Liver (tissue), 9 donors: ENCODE results near the gene GSTM3. TPM values are rescaled to one million over a fixed set of nuclear protein-coding genes. Genes with fewer than 3 reads are reported as not detected.

Experiments
- DNase-seq: peaks from one replicate; pipeline ENCODE4 v3.0.0-alpha.2; 2017; ENCODE audit warnings: low spot score
- H3K27ac ChIP-seq, 2 donors: one replicate each; pipeline ENCODE4 v1.7.0; 2013; ENCODE audit warnings: inconsistent platforms in 2 of 2, low read length in 2 of 2, control low read depth in 1 of 2, low read depth in 1 of 2, mild to moderate bottlenecking in 1 of 2
- H3K27me3 ChIP-seq, 4 donors: one replicate each; pipeline versions ENCODE4 v1.6.1 to v1.7.0; 2013; ENCODE audit warnings: low read length in 3 of 4, inconsistent platforms in 1 of 4, mild to moderate bottlenecking in 1 of 4, moderate library complexity in 1 of 4; ENCODE audit not compliant: control insufficient read depth in 4 of 4, insufficient read depth in 4 of 4
- H3K36me3 ChIP-seq, 4 donors: one replicate each; pipeline versions ENCODE4 v1.6.1 to v1.7.0; 2013; ENCODE audit warnings: low read length in 3 of 4, mild to moderate bottlenecking in 3 of 4, low read depth in 1 of 4, moderate library complexity in 1 of 4; ENCODE audit not compliant: control insufficient read depth in 4 of 4, insufficient read depth in 3 of 4
- H3K4me1 ChIP-seq, 4 donors: one replicate each; pipeline versions ENCODE4 v1.6.1 to v1.7.0; 2013; ENCODE audit warnings: low read length in 3 of 4, mild to moderate bottlenecking in 3 of 4, moderate library complexity in 1 of 4; ENCODE audit not compliant: control insufficient read depth in 4 of 4, insufficient read depth in 4 of 4
- H3K4me3 ChIP-seq, 3 donors: one replicate each; pipeline versions ENCODE4 v1.6.1 to v1.7.0; 2013; ENCODE audit warnings: low read length in 3 of 3, control low read depth in 1 of 3, low read depth in 1 of 3, mild to moderate bottlenecking in 1 of 3
- H3K9ac ChIP-seq, 2 donors: one replicate each; pipeline ENCODE4 v1.7.0; 2013; ENCODE audit warnings: low read length in 2 of 2, mild to moderate bottlenecking in 2 of 2, moderate library complexity in 2 of 2, control low read depth in 1 of 2, low read depth in 1 of 2
- H3K9me3 ChIP-seq, 4 donors: one replicate each; pipeline versions ENCODE4 v1.6.1 to v1.7.0; 2013; ENCODE audit warnings: low read length in 3 of 4; ENCODE audit not compliant: control insufficient read depth in 4 of 4
- ATF3 ChIP-seq: IDR thresholded peaks from 2 replicates; pipeline ENCODE4 v1.6.1; 2016; ENCODE audit warnings: antibody characterized with exemption
- EGR1 ChIP-seq, 2 donors: IDR thresholded peaks; 2 replicates each; pipeline ENCODE4 v1.6.1; 2016 to 2018; ENCODE audit warnings: antibody characterized with exemption in 2 of 2, low read depth in 2 of 2
- FOXA1 ChIP-seq: IDR thresholded peaks from 2 replicates; pipeline ENCODE4 v1.6.1; 2016; ENCODE audit warnings: antibody characterized with exemption
- FOXA2 ChIP-seq: IDR thresholded peaks from 2 replicates; pipeline ENCODE4 v1.6.1; 2016; ENCODE audit warnings: antibody characterized with exemption
- GABPA ChIP-seq, 2 donors: IDR thresholded peaks in 1 of 2; conservative IDR thresholded peaks in 1 of 2; 2 replicates each; pipeline ENCODE4 v1.6.1; 2016; ENCODE audit warnings: antibody characterized with exemption in 2 of 2, mild to moderate bottlenecking in 1 of 2, moderate library complexity in 1 of 2
- HNF4A ChIP-seq, 2 donors: conservative IDR thresholded peaks; 2 replicates each; pipeline ENCODE4 v1.6.1; 2016; ENCODE audit warnings: antibody characterized with exemption in 2 of 2, mild to moderate bottlenecking in 2 of 2
- HNF4G ChIP-seq: IDR thresholded peaks from 2 replicates; pipeline ENCODE4 v1.6.1; 2016; ENCODE audit warnings: antibody characterized with exemption
- JUND ChIP-seq, 2 donors: IDR thresholded peaks; 2 replicates each; pipeline ENCODE4 v1.6.1; 2016; ENCODE audit warnings: antibody characterized with exemption in 2 of 2
- NR2F2 ChIP-seq: IDR thresholded peaks from 2 replicates; pipeline ENCODE4 v1.6.1; 2016; ENCODE audit warnings: antibody characterized with exemption
- RAD21 ChIP-seq, 2 donors: IDR thresholded peaks; 2 replicates each; pipeline ENCODE4 v1.6.1; 2016; ENCODE audit warnings: antibody characterized with exemption in 2 of 2, mild to moderate bottlenecking in 2 of 2
- RXRA ChIP-seq, 2 donors: IDR thresholded peaks; 2 replicates each; pipeline ENCODE4 v1.6.1; 2017 to 2018; ENCODE audit warnings: antibody characterized with exemption in 2 of 2, mild to moderate bottlenecking in 1 of 2
- SP1 ChIP-seq: IDR thresholded peaks from 2 replicates; pipeline ENCODE4 v1.6.1; 2018; ENCODE audit warnings: antibody characterized with exemption, mild to moderate bottlenecking
- TAF1 ChIP-seq: conservative IDR thresholded peaks from 2 replicates; pipeline ENCODE4 v1.6.1; 2016; ENCODE audit warnings: antibody characterized with exemption, mild to moderate bottlenecking
- YY1 ChIP-seq: IDR thresholded peaks from 2 replicates; pipeline ENCODE4 v1.6.1; 2016; ENCODE audit warnings: antibody characterized with exemption, mild to moderate bottlenecking
- ZBTB33 ChIP-seq: IDR thresholded peaks from 2 replicates; pipeline ENCODE4 v1.6.1; 2016; ENCODE audit warnings: antibody characterized with exemption
- WGBS: extraction: QIAGEN DNeasy Blood & Tissue Kit; methylation state at CpG from one replicate; pipeline ENCODE4 v1.1.7; 2013; 5-methylcytosine and 5-hydroxymethylcytosine counted together
- polyA plus RNA-seq, 2 donors: library from polyadenylated mRNA; stranded (reverse) in 1 of 2; unstranded in 1 of 2; fragments of 200-250 nt in 1 of 2; fragments of >200 nt in 1 of 2; fragmentation: Nextera tagmentation in 1 of 2; extraction: Ambion mirVana in 1 of 2; gene quantifications; one replicate each; pipeline versions ENCODE4 v1.2.1 to v1.2.3, GENCODE V29; 2013 to 2015
- total RNA-seq, 2 donors: library from RNA; depleted of rRNA; stranded (reverse); fragments of >200 nt; gene quantifications; one replicate each; pipeline ENCODE4 v1.2.3, GENCODE V29; 2014
- TF ChIP-seq, protein P1 (sequence below): IDR thresholded peaks from 2 replicates; pipeline ENCODE4 v1.6.1; 2016; ENCODE audit warnings: antibody characterized with exemption
- TF ChIP-seq, protein P2 (sequence below): fragments of 150-350 bp; IDR thresholded peaks from 2 replicates; pipeline ENCODE4 v1.5.1; 2017; ENCODE audit warnings: improper control_type of control experiment, low read depth, low read length; ENCODE audit not compliant: missing input control
- donor health status: healthy.
- donor health status: healthy.
- donor health status: healthy.
- donor health status: healthy.
- donor health status: healthy.

Gene GSTM3
- total and polyA plus RNA-seq, 4 donors: 6.9 to 51.5 (median 34.9) TPM

GRCh38 chr1:109787211-109787844, 46.5 kb upstream of the GSTM3 start:
- no peak for DNase-seq
- TF ChIP-seq JUND (IDR thresholded peaks at IDR 0.05) (no peak), SP1 (no peak), HNF4A (conservative IDR thresholded peaks at IDR 0.05) (no peak), ZBTB33 (no peak), ATF3 (no peak), TAF1 (no peak), EGR1 (IDR thresholded peaks at IDR 0.05; ENCODE audit: low read depth in 2 of 2) (no peak), YY1 (no peak), NR2F2 (no peak), RAD21 (IDR thresholded peaks at IDR 0.05) (no peak), FOXA1 (no peak), GABPA (IDR thresholded peaks at IDR 0.05 in 1 of 2, conservative IDR thresholded peaks at IDR 0.05 in 1 of 2) (no peak), HNF4G (no peak)
- TF ChIP-seq, protein P1, sequence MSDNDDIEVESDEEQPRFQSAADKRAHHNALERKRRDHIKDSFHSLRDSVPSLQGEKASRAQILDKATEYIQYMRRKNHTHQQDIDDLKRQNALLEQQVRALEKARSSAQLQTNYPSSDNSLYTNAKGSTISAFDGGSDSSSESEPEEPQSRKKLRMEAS: no peak
- TF ChIP-seq, protein P2, sequence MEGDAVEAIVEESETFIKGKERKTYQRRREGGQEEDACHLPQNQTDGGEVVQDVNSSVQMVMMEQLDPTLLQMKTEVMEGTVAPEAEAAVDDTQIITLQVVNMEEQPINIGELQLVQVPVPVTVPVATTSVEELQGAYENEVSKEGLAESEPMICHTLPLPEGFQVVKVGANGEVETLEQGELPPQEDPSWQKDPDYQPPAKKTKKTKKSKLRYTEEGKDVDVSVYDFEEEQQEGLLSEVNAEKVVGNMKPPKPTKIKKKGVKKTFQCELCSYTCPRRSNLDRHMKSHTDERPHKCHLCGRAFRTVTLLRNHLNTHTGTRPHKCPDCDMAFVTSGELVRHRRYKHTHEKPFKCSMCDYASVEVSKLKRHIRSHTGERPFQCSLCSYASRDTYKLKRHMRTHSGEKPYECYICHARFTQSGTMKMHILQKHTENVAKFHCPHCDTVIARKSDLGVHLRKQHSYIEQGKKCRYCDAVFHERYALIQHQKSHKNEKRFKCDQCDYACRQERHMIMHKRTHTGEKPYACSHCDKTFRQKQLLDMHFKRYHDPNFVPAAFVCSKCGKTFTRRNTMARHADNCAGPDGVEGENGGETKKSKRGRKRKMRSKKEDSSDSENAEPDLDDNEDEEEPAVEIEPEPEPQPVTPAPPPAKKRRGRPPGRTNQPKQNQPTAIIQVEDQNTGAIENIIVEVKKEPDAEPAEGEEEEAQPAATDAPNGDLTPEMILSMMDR: no peak
- Histone ChIP-seq H3K9ac (no peak overlapping the region), H3K27me3 (no peaks in the 10 kb centered on the region), H3K27ac (no peak overlapping the region), H3K4me3 (no peak overlapping the region), H3K9me3 (no peaks in the 10 kb centered on the region), H3K4me1 (peaks cover 0 to 11% (median 5%) of the 10 kb centered on the region in 4 donors), H3K36me3 (no peaks in the 10 kb centered on the region)
- WGBS: 94% methylated on average over 9 of the region's 9 CpGs

GRCh38 chr1:109786531-109787021, 45.7 kb upstream of the GSTM3 start:
- H3K4me3 ChIP-seq: no peak overlapping the region
- no peaks in the 10 kb centered on the region for H3K27me3 ChIP-seq
- H3K27ac ChIP-seq: no peak overlapping the region
- no peaks in the 10 kb centered on the region for H3K36me3 ChIP-seq
- DNase-seq: no peak
- peaks cover 0 to 6% (median 2%) of the 10 kb centered on the region in 4 donors for H3K4me1 ChIP-seq
- no peaks in the 10 kb centered on the region for H3K9me3 ChIP-seq
- no peak for TF ChIP-seq GABPA (IDR thresholded peaks at IDR 0.05 in 1 of 2, conservative IDR thresholded peaks at IDR 0.05 in 1 of 2)
- no peak for TF ChIP-seq ATF3
- TF ChIP-seq RAD21 (IDR thresholded peaks at IDR 0.05): no peak
- no peak for TF ChIP-seq RXRA (IDR thresholded peaks at IDR 0.05)
- no peak for TF ChIP-seq EGR1 (IDR thresholded peaks at IDR 0.05; ENCODE audit: low read depth in 2 of 2)
- TF ChIP-seq FOXA2: no peak
- no peak for TF ChIP-seq HNF4A (conservative IDR thresholded peaks at IDR 0.05)
- TF ChIP-seq, protein P2: no peak
- 81% methylated on average over 6 of the region's 6 CpGs for WGBS
- H3K9ac ChIP-seq: no peak overlapping the region
